Endothelial cell of umbilical vein (primary cell): ENCODE results near the gene EAF1. TPM values are rescaled to one million over a fixed set of nuclear protein-coding genes. Genes with fewer than 3 reads are reported as not detected.

Experiments
- BruUV-seq: library from RNA; stranded (reverse); fragments of 400-500 nt; replicated peaks from 2 replicates; lab custom pipeline; 2021; lab: Mats Ljungman, UMichigan
- CTCF ChIA-PET: fragments of 300-600, 350-600 bp; sonication (Branson Sonifier 250); formaldehyde crosslinking; loops from one replicate; lab custom pipeline; 2021; ENCODE audit warnings: antibody characterized with exemption, inconsistent platforms; lab: Charles Lee
- POLR2A ChIA-PET: fragments of 300-600, 350-600 bp; sonication (Branson Sonifier 250); formaldehyde crosslinking; loops from one replicate; lab custom pipeline; 2021; ENCODE audit warnings: antibody characterized with exemption, inconsistent platforms; lab: Charles Lee
- DNase-seq: peaks from one replicate; pipeline ENCODE4 v3.0.0-alpha.2; 2011; ENCODE audit warnings: low read depth, low spot score
- FAIRE-seq: peaks from 2 replicates; lab custom pipeline; 2011; peaks lifted over from hg19 to GRCh38; lab: Jason Lieb, UNC
- H2AFZ ChIP-seq: 2 replicates; pipeline ENCODE4 v1.6.0; 2012; ENCODE audit warnings: low read depth, low read length, control low read depth, inconsistent platforms
- H3K27ac ChIP-seq: 2 replicates; pipeline ENCODE4 v1.5.1; 2011; ENCODE audit warnings: low read depth, mild to moderate bottlenecking, control low read depth, low read length, moderate library complexity; ENCODE audit not compliant: insufficient read depth
- H3K27me3 ChIP-seq, 2 experiments: 2 replicates each; pipeline versions ENCODE4 v1.6.0 to v1.6.1; 2011; ENCODE audit warnings: low read length in 2 of 2, mixed read lengths in 1 of 2; ENCODE audit not compliant: control insufficient read depth in 2 of 2, insufficient read depth in 2 of 2
- H3K36me3 ChIP-seq, 2 experiments: 2 replicates in 1 of 2; 3 replicates in 1 of 2; pipeline ENCODE4 v1.5.1; 2011; ENCODE audit warnings: low read length in 2 of 2, mild to moderate bottlenecking in 1 of 2, moderate library complexity in 1 of 2; ENCODE audit not compliant: control insufficient read depth in 2 of 2, insufficient read depth in 2 of 2; ENCODE audit errors: extremely low read depth in 1 of 2
- H3K4me1 ChIP-seq: 3 replicates; pipeline ENCODE4 v1.5.1; 2011; ENCODE audit warnings: mild to moderate bottlenecking, low read length; ENCODE audit not compliant: control insufficient read depth, insufficient read depth; ENCODE audit errors: extremely low read depth
- H3K4me2 ChIP-seq: 2 replicates; pipeline ENCODE4 v1.6.1; 2011; ENCODE audit warnings: low read length, control low read depth, mixed read lengths; ENCODE audit not compliant: insufficient read depth
- H3K4me3 ChIP-seq, 3 experiments: fragments of 200-600 bp in 1 of 3; sonication (generic), shearing (Covaris generic) in 1 of 3; replicated peaks in 1 of 3; 2 replicates each; pipeline ENCODE4 v1.5.1; 2011 to 2016; ENCODE audit warnings: control low read depth in 3 of 3, low read length in 3 of 3, mild to moderate bottlenecking in 2 of 3, inconsistent platforms in 1 of 3, low read depth in 1 of 3, moderate library complexity in 1 of 3; ENCODE audit not compliant: insufficient read depth in 1 of 3
- H3K79me2 ChIP-seq: 2 replicates; pipeline ENCODE4 v1.6.0; 2012; ENCODE audit warnings: low read length, inconsistent platforms; ENCODE audit not compliant: control insufficient read depth, insufficient read depth
- H3K9ac ChIP-seq: replicated peaks from 2 replicates; pipeline ENCODE3; 2011; ENCODE audit warnings: low read length, control low read depth; ENCODE audit not compliant: insufficient read depth; ENCODE audit errors: extremely low read depth
- H3K9me1 ChIP-seq: replicated peaks from 3 replicates; pipeline ENCODE4 v1.6.0; 2011; ENCODE audit warnings: mild to moderate bottlenecking, low read length; ENCODE audit not compliant: control insufficient read depth, insufficient read depth; ENCODE audit errors: extremely low read depth
- H3K9me3 ChIP-seq: replicated peaks from 2 replicates; pipeline ENCODE4 v1.5.1; 2012; ENCODE audit warnings: low read length, inconsistent platforms; ENCODE audit not compliant: control insufficient read depth, insufficient read depth
- H4K20me1 ChIP-seq: replicated peaks from 2 replicates; pipeline ENCODE3; 2011; ENCODE audit warnings: mild to moderate bottlenecking, low read length; ENCODE audit not compliant: control insufficient read depth, insufficient read depth; ENCODE audit errors: extremely low read depth
- CTCF ChIP-seq, 2 donors: IDR thresholded peaks; 1 replicate in 1 of 2; 2 replicates in 1 of 2; pipeline ENCODE4 v1.5.1; 2011; ENCODE audit warnings: low read length in 2 of 2, mild to moderate bottlenecking in 2 of 2, moderate library complexity in 2 of 2, control low read depth in 1 of 2, inconsistent platforms in 1 of 2, low read depth in 1 of 2; ENCODE audit not compliant: insufficient read depth in 1 of 2; ENCODE audit errors: extremely low read depth in 1 of 2
- EZH2 ChIP-seq: IDR thresholded peaks from 2 replicates; pipeline ENCODE4 v1.6.1; 2012; ENCODE audit warnings: borderline replicate concordance, low read depth, mild to moderate bottlenecking, moderate library complexity, low read length, inconsistent platforms; ENCODE audit not compliant: severe bottlenecking
- FOS ChIP-seq: IDR thresholded peaks from 2 replicates; pipeline ENCODE4 v1.6.1; 2011; ENCODE audit warnings: mild to moderate bottlenecking, low read length, moderate library complexity, borderline replicate concordance; ENCODE audit not compliant: insufficient read depth
- GATA2 ChIP-seq: IDR thresholded peaks from 2 replicates; pipeline ENCODE4 v1.7.0; 2011; ENCODE audit warnings: low read depth, mild to moderate bottlenecking, moderate library complexity, mixed read lengths, low read length; ENCODE audit not compliant: insufficient read length, insufficient read depth
- JUN ChIP-seq: IDR thresholded peaks from 2 replicates; pipeline ENCODE4 v1.6.1; 2011; ENCODE audit warnings: borderline replicate concordance, low read depth; ENCODE audit not compliant: insufficient read length, insufficient read depth
- MAX ChIP-seq: IDR thresholded peaks from 2 replicates; pipeline ENCODE4 v1.6.1; 2011; ENCODE audit not compliant: insufficient read depth, insufficient read length
- MYC ChIP-seq: IDR thresholded peaks from one replicate; pipeline ENCODE4 v1.6.1; 2011; ENCODE audit warnings: mild to moderate bottlenecking, low read depth, low read length
- POLR2A ChIP-seq: IDR thresholded peaks from 2 replicates; pipeline ENCODE4 v1.6.1; 2012; ENCODE audit warnings: low read depth, mild to moderate bottlenecking, control low read depth, low read length
- POLR2AphosphoS5 ChIP-seq: IDR thresholded peaks from 2 replicates; pipeline ENCODE4 v1.6.1; 2012; ENCODE audit warnings: low read depth, mild to moderate bottlenecking, control low read depth, low read length, moderate library complexity; ENCODE audit not compliant: insufficient read depth
- dilution Hi-C: fragments of 300-500 bp; cut with MboI; formaldehyde crosslinking; loops from one replicate; pipeline ENCODE4 v1.15.0; 2019; ENCODE audit warnings: low sequenced_read_pairs; ENCODE audit not compliant: extremely low pct_ligation_motif_present
- intact Hi-C: fragments of 100-400 bp; cut with micrococcal nuclease; formaldehyde crosslinking; loops from one replicate; pipeline ENCODE4 v1.10.0; 2022
- polyA plus RNA-seq, 4 experiments: library from polyadenylated mRNA; depleted of rRNA in 3 of 4; stranded (reverse) in 3 of 4; unstranded in 1 of 4; fragments of >200 nt; gene quantifications; 2 replicates each; pipeline versions ENCODE4 v1.2.1 to v1.2.3, GENCODE V29; 2011 to 2012; ENCODE audit warnings: missing spikeins in 1 of 4
- total RNA-seq: library from RNA; stranded (reverse); gene quantifications from 2 replicates; pipeline ENCODE4 v1.2.3, GENCODE V29; 2021

EAF1 gene
- total and polyA plus RNA-seq, 2 donors (not counting 3 experiments of a cell fraction or from before 2014, with no cell fraction given): 8.7 to 18.2 TPM

- H3K4me3 ChIP-seq: no peak overlapping the region
- intact Hi-C loops: no loop called here
- H3K4me1 ChIP-seq: peaks cover 17% of the 10 kb centered on the region
- BruUV-seq: no TSS peak
- TF ChIP-seq JUN: no peak
- TF ChIP-seq GATA2: no peak
- TF ChIP-seq CTCF (IDR thresholded peaks at IDR 0.05; ENCODE audit: extremely low read depth in 1 of 2, insufficient read depth in 1 of 2, low read depth in 1 of 2, low read length in 2 of 2): no peak
- no peak for TF ChIP-seq MYC
- H3K4me2 ChIP-seq: no peak overlapping the region
- no peak overlapping the region for H3K27ac ChIP-seq
- DNase-seq: no peak
- H3K36me3 ChIP-seq: peaks cover 10 to 13% of the 10 kb centered on the region in 2 experiments
- dilution Hi-C loops: no loop called here
- POLR2A ChIA-PET: no interaction called here
- no peaks in the 10 kb centered on the region for H3K27me3 ChIP-seq
- no peaks in the 10 kb centered on the region for H3K9me3 ChIP-seq
- CTCF ChIA-PET: interaction anchor here (1.0 to 2.2 kb wide), 2 partner anchors 13 to 25 kb away, joined by 3 to 8 read pairs; no protein-coding TSS in a partner anchor
- H4K20me1 ChIP-seq: no peaks in the 10 kb centered on the region
- H2AFZ ChIP-seq: no peak overlapping the region
- peaks cover 47% of the 10 kb centered on the region for H3K79me2 ChIP-seq
- no peak overlapping the region for H3K9ac ChIP-seq
- no peaks in the 10 kb centered on the region for H3K9me1 ChIP-seq
- FAIRE-seq: no peak
Measured at GRCh38 chr3:15430624-15431023, 3.2 kb downstream of the EAF1 start.

- POLR2A ChIA-PET: no interaction called here
- TF ChIP-seq EZH2: no peak
- no peak for TF ChIP-seq MYC
- no peak for TF ChIP-seq POLR2AphosphoS5
- TF ChIP-seq JUN: no peak
- TF ChIP-seq MAX: no peak
- no peak for TF ChIP-seq POLR2A
- TF ChIP-seq CTCF (IDR thresholded peaks at IDR 0.05; ENCODE audit: extremely low read depth in 1 of 2, insufficient read depth in 1 of 2, low read depth in 1 of 2, low read length in 2 of 2): no peak
- TF ChIP-seq FOS: no peak
- TF ChIP-seq GATA2: no peak
- CTCF ChIA-PET: interaction anchor here (2.2 kb wide), 1 partner anchor 26 kb away, joined by 8 read pairs; no protein-coding TSS in a partner anchor
- H3K9me3 ChIP-seq: no peaks in the 10 kb centered on the region
- no peak overlapping the region for H3K27ac ChIP-seq
- no peak overlapping the region for H3K4me2 ChIP-seq
- H3K36me3 ChIP-seq: peaks cover 13% of the 10 kb centered on the region in 2 experiments
- H3K4me3 ChIP-seq: no peak overlapping the region
- DNase-seq: no peak
- H3K4me1 ChIP-seq: peaks cover 15% of the 10 kb centered on the region
- H3K79me2 ChIP-seq: peaks cover 44% of the 10 kb centered on the region
- no peaks in the 10 kb centered on the region for H4K20me1 ChIP-seq
- dilution Hi-C loops: no loop called here
- H3K9me1 ChIP-seq: no peaks in the 10 kb centered on the region
- no peak overlapping the region for H2AFZ ChIP-seq
- intact Hi-C loops: no loop called here
- no TSS peak for BruUV-seq
- no peak overlapping the region for H3K9ac ChIP-seq
- H3K27me3 ChIP-seq: no peaks in the 10 kb centered on the region
- FAIRE-seq: no peak
Measured at GRCh38 chr3:15431256-15431837, 3.9 kb downstream of the EAF1 start.
